Upper lobe of left lung (tissue), 6 donors: ENCODE results near the gene ERI2. TPM values are rescaled to one million over a fixed set of nuclear protein-coding genes. Genes with fewer than 3 reads are reported as not detected.
"Not testable (repeated sequence)": the region's sequence is repeated elsewhere in the genome, so short reads cannot be mapped to it uniquely, and the experiment has no call there.

Source experiments
- ATAC-seq, 2 donors: fragments of 200-7000 bp; cut with Tn5 transposase; one replicate each; pipeline ENCODE4 v1.9.1; 2022; ENCODE audit warnings: mild to moderate bottlenecking in 2 of 2, moderate library complexity in 2 of 2; ENCODE audit not compliant: low FRiP score in 2 of 2
- DNase-seq, 2 donors: peaks; one replicate each; pipeline ENCODE4 v3.0.0-alpha.2; 2019 to 2020
- H3K27ac ChIP-seq, 4 donors: fragments of 200-600 bp; sonication (generic); one replicate each; pipeline ENCODE4 v1.5.1; 2016 to 2019
- H3K27me3 ChIP-seq, 4 donors: fragments of 200-600 bp; sonication (generic); one replicate each; pipeline ENCODE4 v1.5.1; 2017 to 2019
- H3K36me3 ChIP-seq, 4 donors: fragments of 200-600 bp; sonication (generic); one replicate each; pipeline ENCODE4 v1.5.1; 2016 to 2019
- H3K4me1 ChIP-seq, 4 donors: fragments of 200-600 bp; sonication (generic); one replicate each; pipeline ENCODE4 v1.5.1; 2018 to 2019
- H3K4me3 ChIP-seq, 4 donors: fragments of 200-600 bp; sonication (generic); one replicate each; pipeline ENCODE4 v1.5.1; 2017 to 2019; ENCODE audit warnings: mild to moderate bottlenecking in 2 of 4, moderate library complexity in 1 of 4
- H3K9me3 ChIP-seq, 4 donors: fragments of 200-600 bp; sonication (generic); one replicate each; pipeline ENCODE4 v1.5.1; 2018 to 2019
- CTCF ChIP-seq, 6 experiments: fragments of 450-650 bp in 4 of 6; fragments of 200-600 bp in 2 of 6; sonication (generic) in 2 of 6; IDR thresholded peaks; one replicate each; pipeline ENCODE4 v1.5.1; 2016 to 2019; ENCODE audit warnings: antibody characterized with exemption in 6 of 6
- EP300 ChIP-seq, 4 donors: sonication (generic); formaldehyde crosslinking; IDR thresholded peaks; one replicate each; pipeline ENCODE4 v1.5.1; 2017; ENCODE audit warnings: antibody characterized with exemption in 4 of 4, control low read depth in 2 of 4
- POLR2A ChIP-seq, 4 donors: fragments of 450-650 bp; IDR thresholded peaks; one replicate each; pipeline ENCODE4 v1.5.1; 2016 to 2017; ENCODE audit warnings: antibody characterized with exemption in 4 of 4, mild to moderate bottlenecking in 2 of 4
- POLR2AphosphoS5 ChIP-seq, 2 donors: sonication (generic); formaldehyde crosslinking; IDR thresholded peaks; one replicate each; pipeline ENCODE4 v1.5.1; 2017; ENCODE audit warnings: antibody characterized with exemption in 2 of 2
- WGBS, 2 donors: methylation state at CpG; one replicate each; pipeline ENCODE4 v1.1.5; 2017 to 2018; 5-methylcytosine and 5-hydroxymethylcytosine counted together
- total RNA-seq, 6 donors: library from RNA; depleted of rRNA in 4 of 6; stranded (reverse); fragments of >200 nt in 4 of 6; gene quantifications; one replicate each; pipeline versions ENCODE4 v1.1.0 to v1.2.1, GENCODE V29; 2016 to 2021
- donor health status: DM: no; HTN: no; CAD: no; lungs with moderate emphysema.
- donor health status: DM: no; HTN: yes; CAD: no; lungs with severe emphysema.

ERI2 gene
- total RNA-seq, 6 donors from 2014 or later, result 7.3 to 13.8 (median 11.6) TPM

GRCh38 chr16:20768121-20768520 is 38.2 kb downstream of the ERI2 start:
- no peak for ATAC-seq
- Histone ChIP-seq H3K9me3 (no peaks in the 10 kb centered on the region), H3K27ac (no peak overlapping the region), H3K4me3 (no peak overlapping the region), H3K27me3 (no peaks in the 10 kb centered on the region), H3K4me1 (peaks cover 0 to 7% (median 3%) of the 10 kb centered on the region in 4 donors), H3K36me3 (no peaks in the 10 kb centered on the region)
- no peak for TF ChIP-seq POLR2AphosphoS5 (IDR thresholded peaks at IDR 0.05)
- TF ChIP-seq EP300 (IDR thresholded peaks at IDR 0.05), result no peak
- TF ChIP-seq POLR2A (IDR thresholded peaks at IDR 0.05), result no peak
- no peak for TF ChIP-seq CTCF (IDR thresholded peaks at IDR 0.05)
- DNase-seq, result no peak
- 100% methylated on average over 1 of the region's 1 CpG for WGBS, 2 donors

- Histone ChIP-seq H3K27ac (no peak overlapping the region), H3K27me3 (no peaks in the 10 kb centered on the region), H3K36me3 (no peaks in the 10 kb centered on the region), H3K9me3 (no peaks in the 10 kb centered on the region), H3K4me3 (no peak overlapping the region), H3K4me1 (peaks cover 0 to 7% (median 3%) of the 10 kb centered on the region in 4 donors)
- no peak for DNase-seq
- no peak for TF ChIP-seq EP300 (IDR thresholded peaks at IDR 0.05)
- TF ChIP-seq CTCF (IDR thresholded peaks at IDR 0.05), result no peak
- no peak for TF ChIP-seq POLR2A (IDR thresholded peaks at IDR 0.05)
- no peak for TF ChIP-seq POLR2AphosphoS5 (IDR thresholded peaks at IDR 0.05)
- ATAC-seq, result no peak
Measured at GRCh38 chr16:20767577-20767976, 38.7 kb downstream of the ERI2 start.

- DNase-seq (no peak), ATAC-seq (no peak)
- Histone ChIP-seq H3K27ac (no peak overlapping the region), H3K36me3 (no peaks in the 10 kb centered on the region), H3K4me3 (no peak overlapping the region), H3K4me1 (peaks cover 0 to 7% (median 3%) of the 10 kb centered on the region in 4 donors), H3K27me3 (no peaks in the 10 kb centered on the region), H3K9me3 (no peaks in the 10 kb centered on the region)
- TF ChIP-seq EP300 (IDR thresholded peaks at IDR 0.05), result no peak
- TF ChIP-seq POLR2AphosphoS5 (IDR thresholded peaks at IDR 0.05), result no peak
- TF ChIP-seq CTCF (IDR thresholded peaks at IDR 0.05), result no peak
- TF ChIP-seq POLR2A (IDR thresholded peaks at IDR 0.05), result no peak
- WGBS, 2 donors, result 81 to 93% methylated on average over 5 of the region's 5 CpGs
Measured at GRCh38 chr16:20766294-20766693, 40.0 kb downstream of the ERI2 start.

GRCh38 chr16:20765732-20766131 is 40.5 kb downstream of the ERI2 start:
- Histone ChIP-seq H3K4me3 (no peak overlapping the region), H3K27me3 (no peaks in the 10 kb centered on the region), H3K27ac (no peak overlapping the region), H3K4me1 (peaks cover 0 to 7% (median 3%) of the 10 kb centered on the region in 4 donors), H3K36me3 (no peaks in the 10 kb centered on the region), H3K9me3 (no peaks in the 10 kb centered on the region)
- TF ChIP-seq EP300 (IDR thresholded peaks at IDR 0.05), result no peak
- no peak for TF ChIP-seq CTCF (IDR thresholded peaks at IDR 0.05)
- no peak for TF ChIP-seq POLR2AphosphoS5 (IDR thresholded peaks at IDR 0.05)
- no peak for TF ChIP-seq POLR2A (IDR thresholded peaks at IDR 0.05)
- ATAC-seq, result no peak
- 88 to 92% methylated on average over 2 of the region's 2 CpGs for WGBS, 2 donors
- no peak for DNase-seq

- ATAC-seq, result peak in 1 of 2 donors; percentile 55
Measured at GRCh38 chr16:20764448-20764847, 41.8 kb downstream of the ERI2 start.

More at GRCh38 chr16:20764448-20764847, 41.8 kb downstream of the ERI2 start:
- Histone ChIP-seq H3K27ac (peak overlapping the region in 3 of 4 donors; percentile 62 to 82 (median 63)), H3K4me3 (peak overlapping the region in 1 of 4 donors; percentile 7)
- WGBS, 2 donors, result 37 to 75% methylated on average over 1 of the region's 1 CpG
- not testable (repeated sequence) for H3K9me3 ChIP-seq, H3K36me3 ChIP-seq, H3K4me1 ChIP-seq, H3K27me3 ChIP-seq
- DNase-seq, result peak in 1 of 2 donors; percentile 76
